Measurements from ENCODE around the gene INPP5J.
A peak's percentile ranks its signal among the peaks of the same experiment; 100 is the strongest.

DNA sequence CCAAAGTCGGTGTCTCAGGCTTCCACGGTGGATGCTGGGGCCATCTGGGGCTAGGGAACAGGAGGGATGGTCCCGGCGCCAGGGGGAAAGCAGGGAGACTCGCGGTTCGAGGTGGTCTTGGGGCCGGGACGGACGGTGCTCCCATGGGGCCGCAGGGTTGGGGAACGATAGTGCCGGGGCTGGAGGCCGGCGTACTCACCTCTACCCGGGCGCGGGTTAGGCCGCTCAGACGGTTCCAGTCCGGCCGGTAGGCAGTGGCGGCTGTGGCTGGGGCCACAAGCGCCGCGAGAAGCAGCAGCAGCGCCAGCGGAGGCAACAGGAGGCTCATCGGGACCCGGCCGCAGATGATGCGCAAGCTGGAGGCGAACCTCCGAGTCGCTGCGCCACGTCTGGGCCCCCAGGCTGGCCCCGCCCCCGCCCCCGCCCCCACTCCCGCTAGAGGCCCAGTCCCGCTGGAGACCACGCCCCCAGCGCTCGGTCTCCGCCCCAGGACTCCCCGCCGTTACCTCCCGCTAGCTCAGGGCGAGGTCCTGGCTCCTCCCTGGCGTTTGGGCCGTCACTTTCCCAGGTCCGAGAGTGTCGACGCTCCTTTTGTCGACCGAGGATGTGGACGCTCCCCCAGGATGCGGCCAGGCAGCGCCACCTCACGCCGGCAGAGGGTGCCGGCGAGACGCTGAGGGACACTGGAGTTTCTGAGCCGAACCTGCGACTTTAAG lies 15.4 kb upstream of the INPP5J start, which contains the start of gene SELENOM:
- TF ChIP-seq, protein P1, sequence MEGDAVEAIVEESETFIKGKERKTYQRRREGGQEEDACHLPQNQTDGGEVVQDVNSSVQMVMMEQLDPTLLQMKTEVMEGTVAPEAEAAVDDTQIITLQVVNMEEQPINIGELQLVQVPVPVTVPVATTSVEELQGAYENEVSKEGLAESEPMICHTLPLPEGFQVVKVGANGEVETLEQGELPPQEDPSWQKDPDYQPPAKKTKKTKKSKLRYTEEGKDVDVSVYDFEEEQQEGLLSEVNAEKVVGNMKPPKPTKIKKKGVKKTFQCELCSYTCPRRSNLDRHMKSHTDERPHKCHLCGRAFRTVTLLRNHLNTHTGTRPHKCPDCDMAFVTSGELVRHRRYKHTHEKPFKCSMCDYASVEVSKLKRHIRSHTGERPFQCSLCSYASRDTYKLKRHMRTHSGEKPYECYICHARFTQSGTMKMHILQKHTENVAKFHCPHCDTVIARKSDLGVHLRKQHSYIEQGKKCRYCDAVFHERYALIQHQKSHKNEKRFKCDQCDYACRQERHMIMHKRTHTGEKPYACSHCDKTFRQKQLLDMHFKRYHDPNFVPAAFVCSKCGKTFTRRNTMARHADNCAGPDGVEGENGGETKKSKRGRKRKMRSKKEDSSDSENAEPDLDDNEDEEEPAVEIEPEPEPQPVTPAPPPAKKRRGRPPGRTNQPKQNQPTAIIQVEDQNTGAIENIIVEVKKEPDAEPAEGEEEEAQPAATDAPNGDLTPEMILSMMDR (IDR thresholded peaks at IDR 0.05; ENCODE audit: insufficient read depth, low read length, poor library complexity, severe bottlenecking) = peak; percentile 91
- no peak for TF ChIP-seq EZH2phosphoT487 (conservative IDR thresholded peaks at IDR 0.05; ENCODE audit: low read length)

Measured in SU-DHL-6 (cell line).